ENCODE results near the gene THOC7.

DNA sequence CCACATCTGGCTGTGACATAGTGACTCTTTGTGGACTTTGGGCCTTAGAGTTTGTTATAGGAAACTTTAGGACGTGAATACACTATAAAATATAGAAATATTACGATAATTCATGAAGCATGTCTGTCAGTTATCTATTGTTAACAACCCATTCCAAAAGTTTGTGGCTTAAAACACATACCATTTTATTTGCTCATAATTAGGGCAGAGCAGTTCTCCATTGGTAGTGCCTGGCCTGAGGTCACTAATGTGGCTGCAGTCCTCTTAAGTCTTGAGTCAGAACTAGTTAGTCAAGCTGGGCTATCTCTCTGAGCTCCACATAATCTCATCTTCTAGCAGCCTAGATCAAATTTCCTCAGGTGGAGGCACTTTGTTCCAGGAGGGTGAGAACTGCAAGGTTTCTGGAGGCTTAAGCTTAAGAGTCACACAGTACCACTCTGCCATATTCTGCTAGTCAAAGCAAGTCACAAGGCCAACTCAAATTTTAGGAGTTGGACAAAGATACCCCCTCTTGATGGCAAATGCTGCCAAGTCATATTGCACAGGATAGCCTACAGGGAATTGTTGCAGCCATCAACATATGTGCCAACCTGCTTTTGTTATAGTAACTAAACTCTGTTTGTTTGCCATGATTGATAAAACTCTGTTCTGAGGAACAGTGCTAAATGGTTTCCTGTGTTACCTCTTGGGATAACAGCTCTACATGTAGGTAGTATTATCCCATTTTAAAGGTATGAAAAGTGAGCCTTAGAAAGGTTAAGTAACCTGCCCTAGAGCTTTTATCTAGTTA is 8.7 kb upstream of the THOC7 start:
- TF ChIP-seq, protein P1, sequence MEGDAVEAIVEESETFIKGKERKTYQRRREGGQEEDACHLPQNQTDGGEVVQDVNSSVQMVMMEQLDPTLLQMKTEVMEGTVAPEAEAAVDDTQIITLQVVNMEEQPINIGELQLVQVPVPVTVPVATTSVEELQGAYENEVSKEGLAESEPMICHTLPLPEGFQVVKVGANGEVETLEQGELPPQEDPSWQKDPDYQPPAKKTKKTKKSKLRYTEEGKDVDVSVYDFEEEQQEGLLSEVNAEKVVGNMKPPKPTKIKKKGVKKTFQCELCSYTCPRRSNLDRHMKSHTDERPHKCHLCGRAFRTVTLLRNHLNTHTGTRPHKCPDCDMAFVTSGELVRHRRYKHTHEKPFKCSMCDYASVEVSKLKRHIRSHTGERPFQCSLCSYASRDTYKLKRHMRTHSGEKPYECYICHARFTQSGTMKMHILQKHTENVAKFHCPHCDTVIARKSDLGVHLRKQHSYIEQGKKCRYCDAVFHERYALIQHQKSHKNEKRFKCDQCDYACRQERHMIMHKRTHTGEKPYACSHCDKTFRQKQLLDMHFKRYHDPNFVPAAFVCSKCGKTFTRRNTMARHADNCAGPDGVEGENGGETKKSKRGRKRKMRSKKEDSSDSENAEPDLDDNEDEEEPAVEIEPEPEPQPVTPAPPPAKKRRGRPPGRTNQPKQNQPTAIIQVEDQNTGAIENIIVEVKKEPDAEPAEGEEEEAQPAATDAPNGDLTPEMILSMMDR (IDR thresholded peaks at IDR 0.05; ENCODE audit: low read depth, low read length) = no peak
- TF ChIP-seq EZH2phosphoT487 (IDR thresholded peaks at IDR 0.05; ENCODE audit: low read depth) = no peak
